Measurements from ENCODE around the gene TBX4. TPM values are rescaled to one million over a fixed set of nuclear protein-coding genes. Genes with fewer than 3 reads are reported as not detected.
"Not testable (repeated sequence)": the region's sequence is repeated elsewhere in the genome, so short reads cannot be mapped to it uniquely, and the experiment has no call there.

Gene TBX4
- total RNA-seq, 4 donors from 2014 or later: not detected

DNA sequence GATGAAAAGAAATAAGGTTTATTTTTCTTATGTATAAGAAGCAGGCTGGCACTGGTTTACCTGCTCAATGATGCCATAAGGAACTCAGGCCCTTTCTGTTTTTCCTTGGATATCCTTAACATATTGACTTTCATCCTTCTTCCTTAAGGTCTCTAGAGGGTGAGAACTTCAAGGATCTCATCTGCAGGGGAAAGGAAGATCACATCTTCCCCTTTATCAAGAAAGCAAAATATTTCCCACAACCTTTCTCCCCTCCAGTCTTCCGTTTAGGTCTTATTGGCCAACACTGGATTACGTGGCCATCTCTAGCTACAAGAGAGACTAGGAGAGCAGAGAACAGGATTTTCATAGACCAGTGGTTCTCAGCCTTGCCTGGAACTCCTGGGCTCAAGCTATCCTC lies 4.2 kb upstream of the TBX4 start:
- DNase-seq: no peak
- TF ChIP-seq, protein P1, sequence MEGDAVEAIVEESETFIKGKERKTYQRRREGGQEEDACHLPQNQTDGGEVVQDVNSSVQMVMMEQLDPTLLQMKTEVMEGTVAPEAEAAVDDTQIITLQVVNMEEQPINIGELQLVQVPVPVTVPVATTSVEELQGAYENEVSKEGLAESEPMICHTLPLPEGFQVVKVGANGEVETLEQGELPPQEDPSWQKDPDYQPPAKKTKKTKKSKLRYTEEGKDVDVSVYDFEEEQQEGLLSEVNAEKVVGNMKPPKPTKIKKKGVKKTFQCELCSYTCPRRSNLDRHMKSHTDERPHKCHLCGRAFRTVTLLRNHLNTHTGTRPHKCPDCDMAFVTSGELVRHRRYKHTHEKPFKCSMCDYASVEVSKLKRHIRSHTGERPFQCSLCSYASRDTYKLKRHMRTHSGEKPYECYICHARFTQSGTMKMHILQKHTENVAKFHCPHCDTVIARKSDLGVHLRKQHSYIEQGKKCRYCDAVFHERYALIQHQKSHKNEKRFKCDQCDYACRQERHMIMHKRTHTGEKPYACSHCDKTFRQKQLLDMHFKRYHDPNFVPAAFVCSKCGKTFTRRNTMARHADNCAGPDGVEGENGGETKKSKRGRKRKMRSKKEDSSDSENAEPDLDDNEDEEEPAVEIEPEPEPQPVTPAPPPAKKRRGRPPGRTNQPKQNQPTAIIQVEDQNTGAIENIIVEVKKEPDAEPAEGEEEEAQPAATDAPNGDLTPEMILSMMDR (IDR thresholded peaks at IDR 0.05): no peak
- TF ChIP-seq POLR2A (IDR thresholded peaks at IDR 0.05): no peak

DNA sequence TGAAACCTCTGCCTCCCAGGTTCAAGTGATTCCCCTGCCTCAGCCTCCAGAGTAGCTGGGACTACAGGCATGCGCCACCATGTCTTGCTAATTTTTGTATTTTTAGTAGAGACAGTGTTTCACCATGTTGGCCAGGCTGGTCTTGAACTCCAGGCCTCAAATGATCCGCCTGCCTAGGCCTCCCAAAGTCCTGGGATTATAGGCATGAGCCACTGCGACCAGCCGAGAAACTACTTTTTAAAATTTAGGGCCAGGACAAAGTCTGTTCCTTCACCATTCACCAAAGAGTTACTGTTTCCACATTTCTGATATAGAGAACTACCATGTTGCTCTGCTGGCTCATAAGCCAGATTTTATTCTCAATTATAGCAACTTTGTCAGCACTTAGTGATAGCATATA lies 3.1 kb upstream of the TBX4 start:
- H3K36me3 ChIP-seq; H3K27ac ChIP-seq; H3K9me3 ChIP-seq; H3K4me3 ChIP-seq; intact Hi-C loops (cut with DNase I; ENCODE audit: low total_unique reads); DNase-seq: not testable (repeated sequence)
- Histone ChIP-seq H3K4me1 (peaks cover 0 to 11% of the 10 kb centered on the region in 2 donors), H3K27me3 (peaks cover 15 to 37% of the 10 kb centered on the region in 2 donors)

More for the DNA sequence above, 4.2 kb upstream of the TBX4 start:
- no peak overlapping the region for H3K4me3 ChIP-seq
- H3K4me1 ChIP-seq: peaks cover 0 to 11% of the 10 kb centered on the region in 2 donors
- peaks cover 13 to 26% of the 10 kb centered on the region in 2 donors for H3K27me3 ChIP-seq
- H3K36me3 ChIP-seq: no peaks in the 10 kb centered on the region
- H3K27ac ChIP-seq: no peak overlapping the region
- intact Hi-C loops (cut with DNase I; ENCODE audit: low total_unique reads): no loop called here
- no peaks in the 10 kb centered on the region for H3K9me3 ChIP-seq

DNA sequence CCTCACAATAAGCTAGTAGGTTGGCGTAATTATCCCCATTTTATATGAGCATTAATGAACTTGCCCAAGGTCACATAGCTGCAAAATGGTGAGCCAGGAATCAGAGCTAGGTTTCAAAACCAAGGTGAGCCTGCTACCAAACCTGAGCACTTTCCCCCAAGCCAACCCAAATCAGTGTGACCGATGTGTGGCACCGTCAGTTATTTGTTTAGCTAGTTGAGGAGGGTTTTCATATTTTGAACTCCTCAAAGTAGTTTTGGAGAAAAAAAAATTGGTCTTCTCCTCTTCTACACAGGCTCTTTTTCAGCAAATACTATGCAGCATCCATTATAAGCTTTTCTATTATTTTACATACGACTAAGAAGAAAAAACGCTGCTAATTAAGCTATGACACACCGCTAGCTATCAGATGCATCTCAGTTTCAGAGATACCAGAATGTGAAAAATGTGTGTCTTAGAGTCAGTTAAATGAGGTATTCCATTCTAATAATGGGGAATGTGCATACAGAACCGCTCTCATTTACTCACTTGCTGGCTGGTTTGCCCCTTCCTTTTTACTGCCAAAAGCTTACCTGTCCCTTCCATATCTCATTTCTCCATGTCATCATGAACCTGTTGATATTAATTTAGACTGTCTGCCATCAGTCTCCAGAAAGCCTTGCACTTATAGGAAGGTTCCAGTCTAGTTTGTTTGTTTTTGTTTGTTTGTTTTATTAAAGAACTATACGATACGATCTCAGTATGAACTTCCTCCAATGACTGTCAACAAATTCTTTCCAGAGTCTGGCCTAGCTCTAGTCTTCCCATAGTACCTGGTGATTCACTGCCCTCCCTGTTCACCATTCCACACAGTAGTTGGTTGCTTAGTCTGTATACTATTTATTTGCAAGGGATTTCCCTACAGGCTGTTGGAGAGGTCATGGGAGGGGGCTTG lies 2.2 kb upstream of the TBX4 start:
- intact Hi-C loops (cut with DNase I; ENCODE audit: low total_unique reads): no loop called here
- Histone ChIP-seq H3K27ac (no peak overlapping the region), H3K9me3 (no peaks in the 10 kb centered on the region), H3K36me3 (no peaks in the 10 kb centered on the region), H3K4me1 (peaks cover 0 to 11% of the 10 kb centered on the region in 2 donors), H3K4me3 (no peak overlapping the region), H3K27me3 (peaks cover 21 to 45% of the 10 kb centered on the region in 2 donors)
- no peak for DNase-seq
- no peak for TF ChIP-seq POLR2A (IDR thresholded peaks at IDR 0.05)
- TF ChIP-seq, protein P1 (IDR thresholded peaks at IDR 0.05): no peak

DNA sequence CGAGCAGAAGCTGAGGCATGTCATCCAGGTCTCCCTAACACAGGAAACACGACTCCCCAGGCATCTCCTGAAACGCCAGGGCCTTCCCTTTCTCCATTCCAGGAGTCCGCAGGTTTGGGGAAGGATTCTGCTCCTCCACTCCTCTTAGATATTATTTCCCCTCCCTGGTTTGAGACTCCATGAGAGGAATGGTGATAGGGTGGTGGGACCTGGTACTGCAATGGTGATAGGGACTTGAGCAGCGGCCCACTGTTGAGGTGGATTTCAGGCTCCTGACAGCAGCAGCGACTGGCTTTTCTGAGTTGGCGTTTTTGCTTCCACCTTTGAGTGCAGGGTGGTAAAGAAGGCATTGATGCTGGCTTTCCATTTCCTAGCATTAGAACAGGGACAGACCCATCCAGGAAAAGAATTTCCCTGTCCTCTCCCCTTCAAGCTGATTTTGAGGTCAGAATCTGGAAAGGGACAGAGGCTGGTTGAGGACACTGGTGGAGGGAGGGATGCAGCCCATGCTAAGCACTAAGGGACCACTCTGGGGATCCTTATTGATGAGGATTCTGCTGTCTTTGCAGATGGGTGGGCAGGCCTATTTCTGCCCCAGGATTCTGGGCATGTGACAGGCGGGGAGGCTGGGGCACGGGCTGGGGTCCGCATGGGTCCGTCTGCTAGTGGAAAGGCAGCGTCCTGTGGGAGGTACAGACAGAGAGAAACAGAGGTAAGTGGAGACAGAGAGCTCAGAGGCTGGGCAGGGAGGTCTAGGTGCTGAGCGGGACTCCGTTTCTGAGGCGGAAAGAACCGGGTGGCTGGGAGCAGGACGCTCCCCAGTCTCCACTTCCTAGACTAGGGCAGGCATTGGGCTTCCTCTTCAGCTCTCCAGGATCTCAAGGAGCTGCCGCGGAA lies 1.3 kb upstream of the TBX4 start:
- intact Hi-C loops (cut with DNase I; ENCODE audit: low total_unique reads): no loop called here
- H3K27ac ChIP-seq: no peak overlapping the region
- no peak overlapping the region for H3K4me3 ChIP-seq
- TF ChIP-seq POLR2A (IDR thresholded peaks at IDR 0.05): no peak
- TF ChIP-seq, protein P1 (IDR thresholded peaks at IDR 0.05): no peak
- H3K9me3 ChIP-seq: no peaks in the 10 kb centered on the region
- no peaks in the 10 kb centered on the region for H3K36me3 ChIP-seq
- peaks cover 21 to 54% of the 10 kb centered on the region in 2 donors for H3K27me3 ChIP-seq
- DNase-seq: no peak
- H3K4me1 ChIP-seq: peaks cover 0 to 11% of the 10 kb centered on the region in 2 donors

DNA sequence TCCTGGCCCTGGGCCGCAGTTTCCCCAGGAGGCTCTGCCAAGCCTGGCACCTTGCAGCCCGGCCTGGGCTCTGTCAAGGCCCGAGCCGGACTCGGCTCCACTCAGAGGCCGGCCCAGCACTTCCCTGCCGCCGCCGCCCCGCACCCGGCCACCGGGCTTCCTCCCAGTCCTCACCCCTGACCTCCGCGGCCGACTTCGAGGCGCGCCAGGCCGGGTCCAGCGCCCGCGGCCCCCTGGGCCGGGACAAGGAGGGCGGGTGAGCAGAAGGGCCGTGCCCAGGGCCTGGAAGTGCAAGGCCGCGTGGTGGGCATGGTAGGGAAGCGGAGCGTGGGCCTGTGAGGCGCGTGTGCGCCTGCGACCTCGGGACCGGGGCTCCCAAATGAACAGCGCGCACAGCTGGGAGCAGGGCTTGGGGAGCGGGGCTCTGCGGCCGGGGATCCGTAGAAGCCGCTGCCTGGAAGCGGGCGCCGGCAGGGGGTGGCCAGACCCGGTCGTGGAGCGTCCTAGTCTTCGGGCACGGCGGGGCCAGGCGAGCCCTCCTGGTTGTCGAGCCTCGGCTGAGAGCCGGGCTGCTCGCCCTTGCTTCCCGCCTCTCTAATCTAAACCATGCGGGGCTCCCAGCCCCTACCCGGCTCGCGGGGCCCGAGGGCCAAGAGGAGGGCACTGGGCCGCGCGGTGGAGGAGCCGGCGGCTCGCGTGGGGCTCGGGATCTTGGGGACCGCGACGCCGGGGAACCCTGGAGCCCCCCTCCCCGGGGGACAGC lies 503 bp upstream of the TBX4 start:
- no peak for TF ChIP-seq POLR2A (IDR thresholded peaks at IDR 0.05)
- TF ChIP-seq, protein P1 (IDR thresholded peaks at IDR 0.05): no peak
- DNase-seq: no peak
- Histone ChIP-seq H3K4me3 (no peak overlapping the region), H3K36me3 (no peaks in the 10 kb centered on the region), H3K27me3 (peaks cover 21 to 58% of the 10 kb centered on the region in 2 donors), H3K4me1 (peaks cover 0 to 11% of the 10 kb centered on the region in 2 donors), H3K27ac (no peak overlapping the region), H3K9me3 (no peaks in the 10 kb centered on the region)
- intact Hi-C loops (cut with DNase I; ENCODE audit: low total_unique reads): no loop called here
